Lung (tissue), 12 donors: ENCODE data around the gene EFCAB5. TPM values are rescaled to one million over a fixed set of nuclear protein-coding genes. Genes with fewer than 3 reads are reported as not detected.

Source experiments
- ATAC-seq: fragments of 200-7000 bp; cut with Tn5 transposase; one replicate; pipeline ENCODE4 v1.9.1; 2020; ENCODE audit warnings: moderate number of reproducible peaks; ENCODE audit not compliant: insufficient read depth, low FRiP score
- DNase-seq, 3 donors: peaks; one replicate each; pipeline ENCODE4 v3.0.0-alpha.2; 2013 to 2017
- H3K27ac ChIP-seq, 2 donors: one replicate each; pipeline ENCODE4 v1.5.1; 2013; ENCODE audit warnings: mild to moderate bottlenecking in 2 of 2, moderate library complexity in 2 of 2, control low read depth in 1 of 2, inconsistent platforms in 1 of 2, low read depth in 1 of 2, low read length in 1 of 2
- H3K27me3 ChIP-seq, 3 donors: one replicate each; pipeline ENCODE4 v1.5.1; 2013; ENCODE audit warnings: low read length in 2 of 3; ENCODE audit not compliant: control insufficient read depth in 3 of 3, insufficient read depth in 3 of 3
- H3K36me3 ChIP-seq, 4 donors: one replicate each; pipeline ENCODE4 v1.5.1; 2013; ENCODE audit warnings: low read length in 4 of 4, mild to moderate bottlenecking in 1 of 4, moderate library complexity in 1 of 4; ENCODE audit not compliant: control insufficient read depth in 4 of 4, insufficient read depth in 4 of 4
- H3K4me1 ChIP-seq, 5 donors: one replicate each; pipeline ENCODE4 v1.5.1; 2013; ENCODE audit warnings: low read length in 5 of 5, mild to moderate bottlenecking in 2 of 5, moderate library complexity in 1 of 5; ENCODE audit not compliant: control insufficient read depth in 5 of 5, insufficient read depth in 5 of 5
- H3K4me3 ChIP-seq: one replicate; pipeline ENCODE4 v1.5.1; 2013; ENCODE audit warnings: mild to moderate bottlenecking, control low read depth, moderate library complexity
- H3K9ac ChIP-seq, 2 donors: one replicate each; pipeline ENCODE4 v1.5.1; 2013; ENCODE audit warnings: low read length in 2 of 2, control low read depth in 1 of 2; ENCODE audit not compliant: insufficient read depth in 1 of 2
- H3K9me3 ChIP-seq, 4 donors: one replicate each; pipeline ENCODE4 v1.5.1; 2013; ENCODE audit warnings: low read length in 3 of 4, mild to moderate bottlenecking in 1 of 4, moderate library complexity in 1 of 4; ENCODE audit not compliant: control insufficient read depth in 4 of 4, insufficient read depth in 3 of 4
- WGBS, 2 donors: extraction: QIAGEN DNeasy Blood & Tissue Kit; methylation state at CpG; one replicate each; pipeline ENCODE4 v1.1.7; 2013; 5-methylcytosine and 5-hydroxymethylcytosine counted together
- polyA plus RNA-seq, 2 donors: library from polyadenylated mRNA; stranded (reverse); fragments of 200-250 nt; gene quantifications; one replicate each; pipeline ENCODE4 v1.2.1, GENCODE V29; 2013
- total RNA-seq, 2 donors: library from RNA; depleted of rRNA in 1 of 2; stranded (reverse); fragments of >200 nt in 1 of 2; gene quantifications; one replicate each; pipeline ENCODE4 v1.2.1, GENCODE V29; 2014 to 2021
- TF ChIP-seq, protein P1 (sequence below): IDR thresholded peaks from 2 replicates; pipeline ENCODE4 v1.5.1; 2012; ENCODE audit warnings: mild to moderate bottlenecking; ENCODE audit errors: control extremely low read depth, extremely low read depth
- donor health status: control.
- donor health status: control.
- donor health status: Bipolar disorder and iron deficiency.
- donor health status: healthy.
- donor health status: DM: yes; HTN: yes; CAD: no.

The EFCAB5 gene
- total and polyA plus RNA-seq, 4 donors: 0.09 to 2.2 (median 0.42) TPM

DNA sequence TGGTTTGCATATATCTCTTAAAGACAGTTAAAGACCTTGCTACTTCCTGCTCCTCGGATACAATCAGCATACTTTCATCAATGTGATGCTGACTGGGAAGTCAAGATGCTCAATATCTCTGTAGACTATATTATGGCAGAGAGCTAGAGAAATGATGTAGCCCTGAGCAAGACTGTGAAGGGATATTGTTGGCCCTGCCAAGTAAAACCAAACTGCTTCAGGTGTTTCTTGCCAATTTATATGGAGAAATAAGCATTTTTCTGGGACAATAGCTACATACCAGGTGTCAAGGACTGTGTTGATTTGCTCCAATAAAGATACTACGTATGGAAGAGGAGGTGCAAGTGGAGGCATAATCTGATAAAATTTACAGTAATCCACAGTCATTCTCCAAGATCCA lies 4.7 kb upstream of the EFCAB5 start:
- Histone ChIP-seq H3K9ac (no peak overlapping the region), H3K27ac (no peak overlapping the region), H3K4me1 (peaks cover 0 to 1% (median 0%) of the 10 kb centered on the region in 5 donors), H3K9me3 (no peaks in the 10 kb centered on the region), H3K36me3 (no peaks in the 10 kb centered on the region), H3K27me3 (no peaks in the 10 kb centered on the region), H3K4me3 (no peak overlapping the region)
- TF ChIP-seq, protein P1, sequence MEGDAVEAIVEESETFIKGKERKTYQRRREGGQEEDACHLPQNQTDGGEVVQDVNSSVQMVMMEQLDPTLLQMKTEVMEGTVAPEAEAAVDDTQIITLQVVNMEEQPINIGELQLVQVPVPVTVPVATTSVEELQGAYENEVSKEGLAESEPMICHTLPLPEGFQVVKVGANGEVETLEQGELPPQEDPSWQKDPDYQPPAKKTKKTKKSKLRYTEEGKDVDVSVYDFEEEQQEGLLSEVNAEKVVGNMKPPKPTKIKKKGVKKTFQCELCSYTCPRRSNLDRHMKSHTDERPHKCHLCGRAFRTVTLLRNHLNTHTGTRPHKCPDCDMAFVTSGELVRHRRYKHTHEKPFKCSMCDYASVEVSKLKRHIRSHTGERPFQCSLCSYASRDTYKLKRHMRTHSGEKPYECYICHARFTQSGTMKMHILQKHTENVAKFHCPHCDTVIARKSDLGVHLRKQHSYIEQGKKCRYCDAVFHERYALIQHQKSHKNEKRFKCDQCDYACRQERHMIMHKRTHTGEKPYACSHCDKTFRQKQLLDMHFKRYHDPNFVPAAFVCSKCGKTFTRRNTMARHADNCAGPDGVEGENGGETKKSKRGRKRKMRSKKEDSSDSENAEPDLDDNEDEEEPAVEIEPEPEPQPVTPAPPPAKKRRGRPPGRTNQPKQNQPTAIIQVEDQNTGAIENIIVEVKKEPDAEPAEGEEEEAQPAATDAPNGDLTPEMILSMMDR: no peak
- WGBS, 2 donors: 75 to 85% methylated on average over 2 of the region's 2 CpGs
- ATAC-seq (no peak), DNase-seq (no peak)

DNA sequence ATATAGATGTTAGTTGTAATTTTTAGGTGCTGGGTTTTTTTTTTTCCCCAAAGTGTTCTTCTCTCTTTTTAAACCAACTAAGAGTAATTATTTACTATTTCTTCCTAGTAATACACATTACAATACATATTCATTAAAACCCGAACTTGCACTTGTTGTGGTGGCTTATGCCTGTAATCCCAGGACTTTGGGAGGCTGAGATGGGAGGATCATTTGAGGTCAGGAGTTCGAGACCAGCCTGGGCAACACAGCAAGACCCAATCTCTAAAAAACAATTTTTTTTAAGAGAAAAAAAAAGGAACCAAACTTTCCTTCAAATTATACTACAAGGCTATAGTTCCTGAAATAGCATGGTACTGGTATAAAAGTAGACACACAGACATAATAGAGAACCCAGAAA lies 3.8 kb downstream of the EFCAB5 start:
- no peak for DNase-seq
- no peak for ATAC-seq
- Histone ChIP-seq H3K4me3 (no peak overlapping the region), H3K27me3 (no peaks in the 10 kb centered on the region), H3K9ac (no peak overlapping the region), H3K27ac (no peak overlapping the region), H3K36me3 (no peaks in the 10 kb centered on the region), H3K9me3 (no peaks in the 10 kb centered on the region), H3K4me1 (no peaks in the 10 kb centered on the region)
- WGBS, 2 donors: 92 to 95% methylated on average over 2 of the region's 2 CpGs
- TF ChIP-seq, protein P1: no peak

DNA sequence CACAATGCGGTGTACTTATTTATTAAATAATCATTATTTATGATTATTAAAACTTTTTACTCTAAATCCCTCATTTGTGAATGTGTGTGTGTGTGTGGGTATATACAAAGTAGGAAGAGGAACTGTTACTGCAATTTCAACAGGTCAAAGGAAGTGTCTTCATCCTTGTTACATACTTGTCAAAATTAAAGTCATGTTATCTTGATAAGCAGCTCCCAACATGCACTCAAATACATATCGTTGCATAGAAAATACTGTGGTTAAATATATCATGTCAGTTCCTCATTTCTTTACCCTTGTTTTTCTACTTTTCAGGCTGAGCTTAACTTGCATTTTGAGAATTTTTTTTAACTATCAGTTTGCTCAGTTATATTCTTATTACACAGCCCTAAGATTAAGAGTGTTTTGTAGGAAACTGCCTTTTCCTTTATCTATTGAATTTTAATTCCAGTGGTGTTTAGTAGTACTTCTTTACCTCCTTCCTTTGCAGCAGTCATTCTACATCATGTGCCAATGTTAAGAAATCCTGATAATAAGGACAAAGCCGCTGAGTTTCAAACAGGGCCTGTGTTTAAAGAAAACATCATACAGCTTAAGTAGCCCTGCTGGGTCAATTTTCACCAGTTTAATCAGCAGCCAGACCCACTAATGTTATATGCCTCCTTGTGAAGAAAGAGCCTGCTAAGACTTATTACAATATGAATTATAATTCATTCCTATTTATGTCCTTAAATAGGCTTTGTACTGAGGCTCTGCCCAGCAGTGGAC lies 7.2 kb downstream of the EFCAB5 start:
- Histone ChIP-seq H3K4me1 (no peaks in the 10 kb centered on the region), H3K9me3 (no peaks in the 10 kb centered on the region), H3K4me3 (no peak overlapping the region), H3K9ac (no peak overlapping the region), H3K27me3 (no peaks in the 10 kb centered on the region), H3K36me3 (no peaks in the 10 kb centered on the region), H3K27ac (no peak overlapping the region)
- TF ChIP-seq, protein P1: no peak
- ATAC-seq (no peak), DNase-seq (peak in 1 of 3 donors; percentile 15)
- WGBS, 2 donors: 33 to 54% methylated on average over 3 of the region's 3 CpGs

DNA sequence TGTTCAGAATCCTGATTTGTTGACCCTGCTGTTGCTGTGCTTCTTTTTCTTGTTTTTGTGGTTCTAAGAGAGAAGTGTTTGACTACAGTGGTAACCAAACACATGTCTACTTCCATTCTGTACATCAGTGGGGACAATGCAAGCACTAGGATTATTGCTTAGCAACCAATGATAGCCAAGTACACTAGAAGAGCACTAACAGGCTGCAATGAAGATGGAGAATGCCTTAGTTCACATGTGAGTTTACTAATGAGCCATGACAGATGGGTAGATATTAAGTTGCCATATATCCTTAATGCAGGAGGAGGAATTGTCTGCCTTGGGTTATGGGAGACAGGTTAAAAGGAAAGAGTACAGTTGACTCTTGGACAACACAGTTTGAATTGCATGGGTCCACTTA lies 8.3 kb downstream of the EFCAB5 start:
- TF ChIP-seq, protein P1: no peak
- H3K36me3 ChIP-seq: no peaks in the 10 kb centered on the region
- no peak overlapping the region for H3K9ac ChIP-seq
- no peak overlapping the region for H3K27ac ChIP-seq
- peaks cover 0 to 4% (median 0%) of the 10 kb centered on the region in 4 donors for H3K9me3 ChIP-seq
- no peak overlapping the region for H3K4me3 ChIP-seq
- no peak for DNase-seq
- no peak for ATAC-seq
- H3K27me3 ChIP-seq: no peaks in the 10 kb centered on the region
- H3K4me1 ChIP-seq: no peaks in the 10 kb centered on the region
